GM18907 (cell line): Measurements from ENCODE around the gene ADORA2B.
"Not testable (repeated sequence)": the region's sequence is repeated elsewhere in the genome, so short reads cannot be mapped to it uniquely, and the experiment has no call there.

ENCODE experiments used
- ATAC-seq: cut with Tn5 transposase; IDR thresholded peaks from one replicate; pipeline ENCODE4 v1.9.1; 2021; ENCODE audit warnings: mild to moderate bottlenecking, moderate library complexity; ENCODE audit not compliant: unreplicated experiment

Gene ADORA2B

DNA sequence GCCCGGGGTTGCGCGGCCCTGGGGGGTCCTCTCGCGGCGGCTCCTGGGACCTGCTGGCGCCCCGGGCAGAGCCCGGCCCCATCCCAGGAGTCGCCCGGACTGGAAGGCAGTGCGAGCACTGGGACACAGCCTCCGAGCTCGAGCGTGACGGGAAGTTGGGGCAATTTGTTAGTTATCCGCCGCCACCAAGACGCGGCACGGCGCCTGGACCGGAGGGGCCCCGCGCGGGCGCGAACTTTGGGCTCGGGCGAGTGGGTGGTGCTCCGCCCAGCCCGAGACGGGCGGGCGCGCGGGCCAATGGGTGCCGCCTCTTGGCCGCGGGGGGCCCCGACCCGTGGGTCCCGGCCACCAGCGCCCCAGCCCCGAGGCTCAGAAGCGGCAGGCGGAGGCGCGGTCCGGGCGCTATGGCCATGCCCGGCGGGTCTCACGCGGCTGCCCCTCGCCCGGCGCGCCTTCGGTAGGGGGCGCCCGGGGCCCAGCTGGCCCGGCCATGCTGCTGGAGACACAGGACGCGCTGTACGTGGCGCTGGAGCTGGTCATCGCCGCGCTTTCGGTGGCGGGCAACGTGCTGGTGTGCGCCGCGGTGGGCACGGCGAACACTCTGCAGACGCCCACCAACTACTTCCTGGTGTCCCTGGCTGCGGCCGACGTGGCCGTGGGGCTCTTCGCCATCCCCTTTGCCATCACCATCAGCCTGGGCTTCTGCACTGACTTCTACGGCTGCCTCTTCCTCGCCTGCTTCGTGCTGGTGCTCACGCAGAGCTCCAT is at the start of gene ADORA2B:
Gene ADORA2B, plus strand, starts transcription at position 372 of the 768 bp plus-strand sequence. Its CDS starts 119 bp downstream, at position 491.
- ATAC-seq: peak; percentile 59

- no peak for ATAC-seq
Observed at GRCh38 chr17:15896277-15896676, 48.7 kb upstream of the ADORA2B start.

- ATAC-seq: no peak
Observed at GRCh38 chr17:15896834-15897233, 48.1 kb upstream of the ADORA2B start.

DNA sequence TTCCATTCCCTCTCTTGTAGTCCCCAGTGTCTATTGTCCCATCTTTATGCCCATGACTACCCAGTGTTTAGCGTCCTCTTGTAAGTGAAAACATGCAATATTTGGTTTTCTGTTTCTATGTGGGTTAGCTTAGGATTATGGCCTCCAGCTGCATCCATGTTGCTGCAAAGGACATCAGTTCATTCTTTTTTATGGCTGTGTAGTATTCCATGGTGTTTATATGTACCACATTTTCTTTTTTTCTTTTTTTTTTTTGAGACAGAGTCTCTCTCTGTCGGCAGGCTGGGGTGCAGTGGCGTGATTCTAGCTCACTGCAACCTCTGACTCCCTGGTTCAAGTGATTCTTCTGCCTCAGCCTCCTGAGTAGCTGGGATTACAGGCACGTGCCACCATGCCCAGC is 45.3 kb upstream of the ADORA2B start:
- ATAC-seq: not testable (repeated sequence)

- peak; percentile 71 for ATAC-seq
Observed at GRCh38 chr17:15900871-15901270, 44.1 kb upstream of the ADORA2B start.

GRCh38 chr17:15905236-15905635 is 39.7 kb upstream of the ADORA2B start:
- ATAC-seq: not testable (repeated sequence)

DNA sequence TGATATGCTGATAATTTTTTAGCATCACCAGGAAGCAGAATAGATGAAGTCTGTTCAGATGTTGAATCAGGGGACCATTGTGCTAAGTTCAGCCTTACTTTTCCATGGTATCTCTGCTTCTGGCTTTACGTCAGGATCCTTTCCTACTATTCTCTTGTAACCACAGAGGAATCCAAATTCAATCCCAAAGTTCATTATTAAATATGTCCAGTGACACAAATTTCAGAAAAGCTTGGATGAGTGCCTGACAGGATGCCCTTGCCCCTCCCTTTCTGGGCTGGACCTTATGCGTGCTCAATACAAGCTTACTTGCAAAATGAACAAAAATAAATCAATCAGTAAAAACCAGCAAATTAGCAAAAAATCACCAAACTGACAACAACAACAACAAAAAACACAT is 37.6 kb upstream of the ADORA2B start:
- no peak for ATAC-seq

DNA sequence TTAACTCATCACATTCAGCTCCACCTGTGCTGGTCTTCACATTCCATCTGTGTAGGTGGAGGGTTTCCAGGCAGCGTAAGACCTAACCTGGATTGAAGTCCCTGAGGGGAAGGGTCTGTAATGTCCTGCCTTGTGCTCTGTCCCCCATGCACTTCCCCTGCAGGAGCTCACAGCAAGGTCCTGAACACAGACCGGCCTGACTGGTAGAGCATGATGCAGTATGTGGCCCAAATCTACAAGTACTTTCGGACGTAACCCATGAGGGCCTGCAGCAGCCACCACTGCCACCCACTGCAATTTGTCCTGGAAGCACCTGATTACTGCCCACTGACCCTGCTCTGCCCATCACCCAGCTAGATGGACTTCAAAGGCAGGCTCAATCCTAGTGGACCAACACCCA is 36.6 kb upstream of the ADORA2B start:
- ATAC-seq: no peak

DNA sequence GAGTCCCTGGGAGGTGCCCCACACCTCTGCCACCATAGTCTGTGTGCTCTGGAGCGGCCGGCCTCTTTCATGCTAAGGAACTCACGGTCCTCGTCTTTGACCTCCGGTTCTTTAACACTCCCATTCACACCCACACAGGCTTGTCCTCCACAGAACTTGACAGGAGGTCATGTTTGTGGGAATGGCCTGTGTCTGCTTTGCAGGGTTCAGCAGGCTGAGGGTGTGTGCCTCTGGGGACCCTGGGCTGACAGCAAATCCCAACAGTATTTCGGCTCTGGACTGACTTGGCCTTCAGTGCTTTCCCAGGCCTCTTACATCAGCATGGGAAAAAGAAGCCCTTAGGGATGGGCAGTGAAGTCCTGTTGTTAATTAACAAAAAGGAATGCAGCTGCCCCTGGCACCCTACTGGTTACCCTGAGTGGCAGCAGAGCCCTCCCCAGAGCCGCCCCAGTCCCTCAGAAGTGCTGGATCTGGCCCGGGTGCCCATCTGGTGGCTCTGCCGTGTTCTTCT is 35.4 kb upstream of the ADORA2B start:
- no peak for ATAC-seq

DNA sequence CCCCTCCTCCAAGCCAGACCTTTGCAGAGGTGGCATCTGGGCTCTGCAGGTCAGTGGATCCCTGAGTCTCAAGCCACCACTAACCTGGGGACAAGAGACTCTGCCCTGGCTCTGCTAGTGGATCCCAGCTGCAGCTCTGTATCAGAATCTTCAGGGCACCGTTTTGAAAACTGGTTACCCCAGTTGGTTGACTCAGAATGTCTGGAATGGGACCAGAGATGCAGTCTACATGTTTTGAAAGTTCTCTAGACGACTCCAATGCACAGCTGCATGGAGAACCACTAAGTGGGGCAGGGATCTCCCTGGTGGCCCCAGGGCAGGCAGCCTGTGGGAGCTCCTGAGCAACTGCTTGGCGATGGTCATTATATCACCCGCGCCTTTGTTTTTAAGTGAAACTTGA is 34.1 kb upstream of the ADORA2B start:
- no peak for ATAC-seq

- ATAC-seq: not testable (repeated sequence)
Observed at GRCh38 chr17:15911701-15912100, 33.2 kb upstream of the ADORA2B start.

DNA sequence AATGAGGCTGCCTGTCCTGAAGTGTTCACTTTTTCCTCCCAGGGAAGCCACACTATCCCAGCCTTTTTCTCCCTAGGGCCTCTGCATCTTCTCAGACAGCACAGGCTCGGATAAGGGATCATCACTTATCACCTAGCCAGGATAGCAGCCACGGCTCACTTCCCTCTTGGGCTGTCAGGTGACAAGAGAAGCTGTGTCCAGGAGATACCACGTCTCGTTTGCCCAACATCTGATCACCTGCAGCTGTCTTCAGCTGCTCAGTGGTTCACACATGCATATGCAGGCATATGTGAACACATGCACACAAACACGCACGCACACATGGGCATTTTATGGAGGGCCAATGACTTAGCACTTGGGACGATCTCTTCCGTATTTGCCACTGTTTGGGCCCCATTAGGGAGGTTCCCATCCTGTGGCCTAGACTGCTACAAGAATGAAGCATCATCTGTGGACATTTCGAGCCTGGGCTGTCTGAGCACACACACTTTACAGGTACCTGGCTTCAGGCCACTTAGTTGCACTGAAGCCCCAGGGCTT is 32.4 kb upstream of the ADORA2B start:
- ATAC-seq: no peak

DNA sequence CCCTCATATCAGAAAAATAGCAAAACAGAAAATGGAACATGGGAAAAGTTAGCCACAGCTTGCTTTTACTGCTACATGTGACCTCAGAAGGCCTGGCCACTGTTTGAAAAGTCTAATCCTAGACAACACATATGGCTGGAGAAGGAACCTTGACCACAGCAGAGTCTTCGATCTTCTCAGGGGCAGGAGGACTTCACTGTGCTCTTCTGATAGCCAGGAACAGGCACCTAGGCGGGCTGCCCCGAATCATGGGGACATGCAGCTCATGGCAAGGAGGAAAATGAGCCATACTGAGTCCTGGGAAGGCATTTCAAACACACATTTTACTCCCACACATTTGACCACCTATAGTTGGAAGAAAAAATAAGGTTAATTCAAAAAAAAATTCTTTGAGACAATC is 31.1 kb upstream of the ADORA2B start:
- no peak for ATAC-seq

GRCh38 chr17:15914400-15915170 is 30.3 kb upstream of the ADORA2B start:
- ATAC-seq: no peak

GRCh38 chr17:15915961-15916360 is 29.0 kb upstream of the ADORA2B start:
- no peak for ATAC-seq

DNA sequence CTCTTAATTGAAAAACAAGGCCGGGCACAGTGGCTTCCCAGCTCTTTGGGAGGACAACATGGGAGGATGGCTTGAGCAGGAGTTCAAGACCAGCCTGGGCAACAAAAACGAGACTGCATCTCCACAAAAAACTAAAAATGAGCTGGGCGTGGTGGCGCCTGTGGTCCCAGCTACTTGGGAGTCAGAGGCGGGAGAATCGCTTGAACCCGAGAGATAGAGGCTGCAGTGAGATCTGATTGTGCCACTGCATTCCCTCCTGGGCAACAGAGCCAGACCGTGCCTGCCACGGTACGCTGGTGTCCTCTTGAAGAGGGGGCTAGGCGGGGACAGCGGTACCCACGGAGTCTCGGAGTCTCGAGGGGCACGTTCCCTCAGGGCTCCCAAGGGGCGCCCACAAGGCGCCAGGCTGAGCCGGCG is 27.9 kb upstream of the ADORA2B start:
- ATAC-seq: no peak

GRCh38 chr17:15917438-15918027 is 27.4 kb upstream of the ADORA2B start:
- ATAC-seq: no peak

DNA sequence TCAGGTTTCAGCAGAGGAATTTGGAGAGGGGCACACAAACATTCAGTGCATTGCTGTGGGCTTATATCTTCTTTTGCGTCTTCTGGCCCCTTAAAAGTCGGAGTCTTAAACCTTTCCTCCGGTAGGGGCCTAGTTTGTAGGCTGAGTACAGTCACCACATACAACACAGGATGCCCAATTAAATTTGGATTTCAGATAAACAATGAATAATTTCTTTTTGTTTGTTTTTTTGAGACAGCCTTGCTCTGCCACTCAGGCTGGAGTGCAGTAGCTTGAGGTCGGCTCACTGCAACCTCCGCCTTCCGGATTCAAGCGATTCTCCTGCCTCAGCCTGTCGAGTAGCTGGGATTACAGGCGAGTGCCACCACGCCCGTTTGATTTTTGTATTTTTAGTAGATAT is 26.7 kb upstream of the ADORA2B start:
- no peak for ATAC-seq

GRCh38 chr17:15918661-15919259 is 26.2 kb upstream of the ADORA2B start:
- ATAC-seq: no peak

DNA sequence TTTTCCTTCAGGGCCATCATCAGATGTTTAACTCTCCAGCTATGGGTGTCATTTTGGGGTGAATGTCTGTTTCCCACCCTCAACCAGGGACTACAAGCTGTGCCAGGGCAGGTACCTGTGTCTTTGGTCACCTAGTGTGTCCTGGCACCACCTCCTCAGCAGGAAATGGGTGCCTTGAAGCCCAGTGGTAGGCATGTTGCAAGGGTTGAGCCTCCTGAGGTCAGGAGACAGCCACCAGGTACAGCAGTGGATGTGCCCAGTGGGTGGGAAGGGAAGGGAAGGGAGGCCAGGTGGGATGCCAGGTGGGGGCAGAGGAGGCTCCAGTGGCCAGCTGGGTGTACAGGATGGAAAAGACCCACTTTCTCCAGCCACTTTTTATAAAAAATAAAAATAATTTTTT is 25.5 kb upstream of the ADORA2B start:
- no peak for ATAC-seq

DNA sequence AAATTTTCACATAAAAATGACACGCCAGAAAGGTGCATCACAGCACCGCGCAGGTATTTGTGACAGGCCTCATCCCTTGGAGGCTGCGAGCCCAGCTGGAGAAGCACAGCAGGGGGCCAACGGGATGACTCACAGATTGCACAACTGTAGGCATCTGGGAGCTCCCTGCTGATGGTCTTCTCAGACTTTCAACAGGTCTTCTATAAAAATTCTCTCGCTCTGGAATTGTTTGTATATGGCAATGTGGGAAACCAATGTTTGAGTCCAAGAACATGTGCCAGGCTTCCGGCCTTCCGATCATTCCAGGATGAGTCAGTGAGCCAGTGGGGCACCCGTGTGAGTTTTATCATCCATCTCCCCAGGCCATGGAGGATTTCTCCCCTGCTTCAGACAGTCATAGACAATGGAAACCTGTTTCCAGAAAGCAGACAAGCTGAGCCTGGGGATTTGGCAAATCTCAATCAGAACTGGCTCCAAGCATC is 24.1 kb upstream of the ADORA2B start:
- no peak for ATAC-seq
